Measurements from ENCODE around the gene OCA2. TPM values are rescaled to one million over a fixed set of nuclear protein-coding genes. Genes with fewer than 3 reads are reported as not detected.
A peak's percentile ranks its signal among the peaks of the same experiment; 100 is the strongest.

OCA2 gene
- total and polyA plus RNA-seq, 4 experiments from 2014 or later: not detected

DNA sequence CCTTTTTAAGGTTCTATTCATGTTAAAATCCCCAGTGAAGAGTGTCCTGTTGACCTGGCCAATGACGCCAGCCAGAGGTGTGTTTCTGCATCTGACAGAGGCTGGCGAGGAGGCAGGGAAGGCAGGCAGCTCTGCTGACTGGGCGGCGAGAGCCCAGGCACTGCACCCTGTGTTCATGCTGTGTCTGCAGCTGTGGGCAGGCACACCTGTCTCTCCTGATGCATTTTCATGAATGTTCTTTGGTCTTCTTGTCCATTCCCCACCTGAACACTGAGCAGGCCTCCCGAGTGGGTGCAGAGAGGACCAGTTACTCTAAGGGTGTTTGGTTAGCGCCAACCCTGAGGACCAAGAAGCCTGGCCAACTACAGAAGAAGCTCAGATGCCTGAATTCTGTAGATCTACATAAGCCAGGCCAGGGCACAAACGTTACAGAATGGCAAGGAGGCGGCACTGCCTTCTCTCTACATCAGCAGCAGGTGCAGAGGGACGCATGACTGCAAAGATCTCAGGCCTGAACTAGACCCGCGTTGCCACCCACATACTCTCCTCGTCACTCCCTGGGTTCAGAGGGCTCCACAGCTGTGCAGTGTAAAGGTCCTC lies 233.7 kb downstream of the OCA2 start:
- CTCF ChIA-PET (ENCODE audit: partially characterized antibody): no interaction called here
- H3K27ac ChIP-seq (ENCODE audit: low read depth, low read length): no peak overlapping the region

DNA sequence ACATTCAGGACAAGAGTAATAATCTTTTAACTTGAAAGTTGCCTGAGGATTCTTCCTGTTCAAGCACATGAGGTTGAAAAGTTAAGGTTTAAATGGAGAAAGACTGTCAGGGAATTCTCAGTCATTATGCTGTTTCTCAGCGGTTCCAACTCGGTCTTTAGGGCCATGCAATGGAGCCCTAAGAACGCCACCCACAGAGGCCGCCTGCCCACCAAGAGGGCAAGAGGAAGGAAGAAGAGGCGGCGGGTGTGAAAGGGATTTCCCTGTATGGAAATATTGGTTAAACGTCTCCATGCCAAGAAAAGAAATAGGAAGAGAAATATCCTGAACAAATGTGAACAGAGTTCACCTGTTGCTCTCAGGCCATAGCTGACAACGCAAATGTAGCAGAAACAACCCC lies 234.4 kb downstream of the OCA2 start:
- ChIA-PET CTCF (ENCODE audit: partially characterized antibody) (no interaction called here), POLR2A (ENCODE audit: partially characterized antibody) (no interaction called here)
- Mint-ChIP-seq H3K27me3 (no peaks in the 10 kb centered on the region), H3K36me3 (no peaks in the 10 kb centered on the region), H3K4me1 (no peaks in the 10 kb centered on the region), H3K27ac (no peak overlapping the region), H3K9me3 (peaks cover 0 to 3% (median 0%) of the 10 kb centered on the region in 8 donors), H3K4me3 (no peak overlapping the region)
- intact Hi-C loops (cut with micrococcal nuclease): no loop called here
- H3K4me3 ChIP-seq (ENCODE audit: low read length in 2 of 2): no peak overlapping the region
- H3K36me3 ChIP-seq (ENCODE audit: insufficient read depth, low read length): no peaks in the 10 kb centered on the region
- H3K27me3 ChIP-seq (ENCODE audit: insufficient read depth, low read length): no peaks in the 10 kb centered on the region
- H3K4me1 ChIP-seq (ENCODE audit: insufficient read depth, low read length): no peaks in the 10 kb centered on the region
- no peak for DNase-seq
- no peaks in the 10 kb centered on the region for H3K9me3 ChIP-seq (ENCODE audit: control insufficient read depth in 1 of 2, low read length in 2 of 2)
- H3K27ac ChIP-seq (ENCODE audit: low read depth, low read length): no peak overlapping the region

More for the DNA sequence above, 233.7 kb downstream of the OCA2 start:
- Mint-ChIP-seq H3K36me3 (no peaks in the 10 kb centered on the region), H3K4me1 (no peaks in the 10 kb centered on the region), H3K4me3 (no peak overlapping the region), H3K27me3 (no peaks in the 10 kb centered on the region), H3K27ac (no peak overlapping the region), H3K9me3 (peaks cover 0 to 4% (median 0%) of the 10 kb centered on the region in 8 donors)
- H3K27me3 ChIP-seq (ENCODE audit: insufficient read depth, low read length): no peaks in the 10 kb centered on the region
- intact Hi-C loops (cut with micrococcal nuclease): no loop called here
- DNase-seq: no peak
- POLR2A ChIA-PET (ENCODE audit: partially characterized antibody): no interaction called here
- H3K9me3 ChIP-seq (ENCODE audit: control insufficient read depth in 1 of 2, low read length in 2 of 2): no peaks in the 10 kb centered on the region
- no peak overlapping the region for H3K4me3 ChIP-seq (ENCODE audit: low read length in 2 of 2)
- no peaks in the 10 kb centered on the region for H3K36me3 ChIP-seq (ENCODE audit: insufficient read depth, low read length)
- no peaks in the 10 kb centered on the region for H3K4me1 ChIP-seq (ENCODE audit: insufficient read depth, low read length)

DNA sequence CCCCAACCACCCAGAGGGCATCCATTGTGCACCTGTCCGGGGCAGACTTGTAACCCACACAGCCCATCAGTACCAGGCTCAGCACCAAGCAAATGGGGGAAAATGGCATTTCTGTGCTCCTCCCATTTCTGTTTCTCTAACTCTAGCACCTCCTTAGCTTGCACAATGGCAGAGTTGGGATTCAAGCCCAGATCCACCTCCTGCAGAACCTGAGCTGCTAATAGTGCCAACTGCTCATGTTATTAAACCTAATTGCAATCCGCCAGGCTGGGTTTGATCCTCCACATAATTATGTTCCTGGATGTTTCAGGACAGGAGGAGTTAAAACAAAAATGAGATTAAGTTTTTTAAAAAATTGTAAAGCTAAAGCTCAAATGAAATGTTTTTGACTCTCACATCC lies 235.0 kb downstream of the OCA2 start:
- Histone ChIP-seq H3K9me3 (ENCODE audit: control insufficient read depth in 1 of 2, low read length in 2 of 2) (no peaks in the 10 kb centered on the region), H3K27ac (ENCODE audit: low read depth, low read length) (no peak overlapping the region), H3K36me3 (ENCODE audit: insufficient read depth, low read length) (no peaks in the 10 kb centered on the region), H3K4me1 (ENCODE audit: insufficient read depth, low read length) (no peaks in the 10 kb centered on the region), H3K27me3 (ENCODE audit: insufficient read depth, low read length) (no peaks in the 10 kb centered on the region), H3K4me3 (ENCODE audit: low read length in 2 of 2) (no peak overlapping the region)
- Mint-ChIP-seq H3K27ac (no peak overlapping the region), H3K4me3 (no peak overlapping the region), H3K9me3 (peaks cover 0 to 3% (median 0%) of the 10 kb centered on the region in 8 donors), H3K27me3 (no peaks in the 10 kb centered on the region), H3K4me1 (no peaks in the 10 kb centered on the region), H3K36me3 (no peaks in the 10 kb centered on the region)
- DNase-seq: no peak
- intact Hi-C loops (cut with micrococcal nuclease): no loop called here
- POLR2A ChIA-PET (ENCODE audit: partially characterized antibody): no interaction called here
- CTCF ChIA-PET (ENCODE audit: partially characterized antibody): no interaction called here

DNA sequence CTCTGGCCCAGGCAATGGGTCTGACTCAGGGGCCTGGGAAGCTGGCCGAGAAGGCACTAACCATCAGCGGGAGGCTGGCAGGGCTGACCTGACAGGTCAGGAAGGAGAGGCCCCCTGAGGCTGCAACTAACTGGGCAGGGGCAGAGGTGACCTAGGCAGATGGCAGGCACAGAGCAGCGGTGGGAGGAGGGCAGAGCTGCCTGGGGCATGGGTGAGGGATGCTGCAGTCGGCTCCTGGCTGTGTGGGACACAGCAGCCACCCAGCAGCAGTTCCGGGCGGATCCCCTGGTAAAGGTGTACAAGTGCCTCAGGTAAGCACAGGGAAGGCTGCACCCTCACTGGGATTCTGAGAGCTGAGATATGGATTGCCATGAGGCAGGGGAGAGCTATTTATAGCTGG lies 236.1 kb downstream of the OCA2 start:
- intact Hi-C loops (cut with micrococcal nuclease): no loop called here
- Histone ChIP-seq H3K9me3 (ENCODE audit: control insufficient read depth in 1 of 2, low read length in 2 of 2) (no peaks in the 10 kb centered on the region), H3K27me3 (ENCODE audit: insufficient read depth, low read length) (no peaks in the 10 kb centered on the region), H3K27ac (ENCODE audit: low read depth, low read length) (no peak overlapping the region), H3K4me1 (ENCODE audit: insufficient read depth, low read length) (no peaks in the 10 kb centered on the region), H3K4me3 (ENCODE audit: low read length in 2 of 2) (no peak overlapping the region), H3K36me3 (ENCODE audit: insufficient read depth, low read length) (no peaks in the 10 kb centered on the region)
- no peaks in the 10 kb centered on the region for H3K27me3 Mint-ChIP-seq
- POLR2A ChIA-PET (ENCODE audit: partially characterized antibody): no interaction called here
- H3K9me3 Mint-ChIP-seq: peaks cover 0 to 4% (median 0%) of the 10 kb centered on the region in 8 donors
- H3K4me1 Mint-ChIP-seq: no peaks in the 10 kb centered on the region
- DNase-seq: no peak
- H3K27ac Mint-ChIP-seq: peak overlapping the region in 1 of 7 donors; percentile 17
- no peaks in the 10 kb centered on the region for H3K36me3 Mint-ChIP-seq
- CTCF ChIA-PET (ENCODE audit: partially characterized antibody): no interaction called here
- H3K4me3 Mint-ChIP-seq: no peak overlapping the region

DNA sequence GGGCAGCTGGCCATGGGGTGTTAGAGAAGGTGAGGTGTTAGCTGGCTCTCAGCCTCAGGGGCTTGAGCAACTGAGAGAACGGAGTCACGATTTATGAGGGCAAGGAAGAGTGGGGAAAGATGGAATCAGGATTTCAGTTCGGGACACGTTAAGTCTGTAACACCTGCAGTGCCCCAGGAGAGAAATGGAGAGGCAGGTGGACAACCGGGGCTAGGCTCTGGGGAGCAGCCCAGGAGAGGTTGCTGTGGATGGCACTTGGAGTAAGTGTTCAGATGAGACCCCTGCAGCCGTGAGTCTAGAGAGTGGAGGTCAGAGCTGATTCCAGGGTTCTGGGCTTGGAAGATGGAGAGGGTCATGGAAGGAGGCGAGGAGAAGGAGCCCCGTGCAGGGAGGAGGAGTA lies 237.9 kb downstream of the OCA2 start:
- no peak overlapping the region for H3K4me3 Mint-ChIP-seq
- no peaks in the 10 kb centered on the region for H3K27me3 ChIP-seq (ENCODE audit: insufficient read depth, low read length)
- no peaks in the 10 kb centered on the region for H3K36me3 Mint-ChIP-seq
- peaks cover 0 to 9% (median 2%) of the 10 kb centered on the region in 8 donors for H3K9me3 Mint-ChIP-seq
- CTCF ChIA-PET (ENCODE audit: partially characterized antibody): no interaction called here
- DNase-seq: no peak
- H3K4me1 Mint-ChIP-seq: no peaks in the 10 kb centered on the region
- intact Hi-C loops (cut with micrococcal nuclease): no loop called here
- H3K36me3 ChIP-seq (ENCODE audit: insufficient read depth, low read length): no peaks in the 10 kb centered on the region
- H3K27ac ChIP-seq (ENCODE audit: low read depth, low read length): no peak overlapping the region
- no peaks in the 10 kb centered on the region for H3K4me1 ChIP-seq (ENCODE audit: insufficient read depth, low read length)
- POLR2A ChIA-PET (ENCODE audit: partially characterized antibody): no interaction called here
- H3K27me3 Mint-ChIP-seq: no peaks in the 10 kb centered on the region
- H3K9me3 ChIP-seq (ENCODE audit: control insufficient read depth in 1 of 2, low read length in 2 of 2): no peaks in the 10 kb centered on the region
- H3K27ac Mint-ChIP-seq: no peak overlapping the region
- H3K4me3 ChIP-seq (ENCODE audit: low read length in 2 of 2): no peak overlapping the region

DNA sequence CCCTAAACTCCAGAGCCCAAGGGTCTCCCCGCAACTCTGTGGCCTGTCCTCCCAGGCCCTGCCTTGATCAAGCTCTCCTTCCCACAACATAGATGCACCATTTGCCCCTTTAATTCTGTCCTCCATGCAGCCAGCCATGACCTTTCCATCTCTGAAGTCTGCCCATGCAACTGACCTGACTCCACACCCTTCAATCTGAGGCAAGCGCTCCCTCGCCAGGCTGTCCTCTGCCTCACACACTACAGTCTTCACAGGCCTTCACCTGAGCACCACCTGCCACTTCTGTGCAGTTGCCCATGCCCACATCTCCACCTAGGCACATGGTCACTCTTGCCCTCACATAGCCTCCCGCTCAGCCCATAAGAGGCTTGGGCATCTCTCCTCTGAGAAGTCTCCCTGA lies 244.0 kb downstream of the OCA2 start:
- Histone ChIP-seq H3K27me3 (ENCODE audit: insufficient read depth, low read length) (no peaks in the 10 kb centered on the region), H3K4me1 (ENCODE audit: insufficient read depth, low read length) (no peaks in the 10 kb centered on the region), H3K4me3 (ENCODE audit: low read length in 2 of 2) (no peak overlapping the region), H3K9me3 (ENCODE audit: control insufficient read depth in 1 of 2, low read length in 2 of 2) (no peaks in the 10 kb centered on the region), H3K36me3 (ENCODE audit: insufficient read depth, low read length) (no peaks in the 10 kb centered on the region), H3K27ac (ENCODE audit: low read depth, low read length) (no peak overlapping the region)
- H3K4me3 Mint-ChIP-seq: no peak overlapping the region
- DNase-seq: no peak
- POLR2A ChIA-PET (ENCODE audit: partially characterized antibody): no interaction called here
- CTCF ChIA-PET (ENCODE audit: partially characterized antibody): no interaction called here
- H3K27ac Mint-ChIP-seq: no peak overlapping the region
- H3K4me1 Mint-ChIP-seq: no peaks in the 10 kb centered on the region
- H3K36me3 Mint-ChIP-seq: no peaks in the 10 kb centered on the region
- peaks cover 0 to 19% (median 7%) of the 10 kb centered on the region in 8 donors for H3K9me3 Mint-ChIP-seq
- H3K27me3 Mint-ChIP-seq: no peaks in the 10 kb centered on the region
- intact Hi-C loops (cut with micrococcal nuclease): no loop called here

DNA sequence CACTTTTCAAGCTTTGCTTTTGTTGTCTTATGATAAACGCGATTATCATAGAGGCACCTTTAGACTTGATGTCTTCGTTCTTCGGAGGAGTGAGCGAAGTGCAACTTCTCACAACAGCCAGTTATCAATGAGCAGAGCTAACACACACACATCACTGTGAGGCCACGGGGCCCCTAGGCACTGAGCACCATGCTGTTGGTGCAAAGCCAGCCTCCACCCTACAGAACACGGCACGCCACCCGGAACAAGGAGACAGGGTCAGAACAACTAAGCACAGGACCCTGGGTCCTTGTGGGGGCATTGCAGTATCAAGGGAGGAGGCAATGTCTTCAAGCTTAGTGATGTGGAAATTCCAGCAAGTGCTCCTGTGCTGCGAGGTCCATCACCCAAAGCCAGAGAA lies 244.5 kb downstream of the OCA2 start:
- Histone ChIP-seq H3K36me3 (ENCODE audit: insufficient read depth, low read length) (no peaks in the 10 kb centered on the region), H3K9me3 (ENCODE audit: control insufficient read depth in 1 of 2, low read length in 2 of 2) (no peaks in the 10 kb centered on the region), H3K27me3 (ENCODE audit: insufficient read depth, low read length) (no peaks in the 10 kb centered on the region), H3K27ac (ENCODE audit: low read depth, low read length) (no peak overlapping the region), H3K4me1 (ENCODE audit: insufficient read depth, low read length) (no peaks in the 10 kb centered on the region), H3K4me3 (ENCODE audit: low read length in 2 of 2) (no peak overlapping the region)
- CTCF ChIA-PET (ENCODE audit: partially characterized antibody): no interaction called here
- Mint-ChIP-seq H3K9me3 (peaks cover 0 to 19% (median 7%) of the 10 kb centered on the region in 8 donors), H3K27ac (no peak overlapping the region), H3K4me3 (no peak overlapping the region), H3K4me1 (no peaks in the 10 kb centered on the region), H3K27me3 (no peaks in the 10 kb centered on the region), H3K36me3 (no peaks in the 10 kb centered on the region)
- intact Hi-C loops (cut with micrococcal nuclease): no loop called here
- POLR2A ChIA-PET (ENCODE audit: partially characterized antibody): no interaction called here
- no peak for DNase-seq
